Ramos (cell line): ENCODE results near the gene FOXL3.

Experiments used
- in situ Hi-C: fragments of 300-500 bp; cut with MboI; formaldehyde crosslinking; loops from one replicate; pipeline ENCODE4 v1.14.3; 2022; ENCODE audit warnings: low sequenced_read_pairs; ENCODE audit not compliant: unreplicated experiment

Gene FOXL3

GRCh38 chr7:300048-300447 is 10.1 kb downstream of the FOXL3 start:
- in situ Hi-C loops: no loop called here

GRCh38 chr7:300546-301290 is 10.7 kb downstream of the FOXL3 start:
- in situ Hi-C loops: no loop called here

- in situ Hi-C loops: no loop called here
Observed at GRCh38 chr7:301291-302053, 11.5 kb downstream of the FOXL3 start.

DNA sequence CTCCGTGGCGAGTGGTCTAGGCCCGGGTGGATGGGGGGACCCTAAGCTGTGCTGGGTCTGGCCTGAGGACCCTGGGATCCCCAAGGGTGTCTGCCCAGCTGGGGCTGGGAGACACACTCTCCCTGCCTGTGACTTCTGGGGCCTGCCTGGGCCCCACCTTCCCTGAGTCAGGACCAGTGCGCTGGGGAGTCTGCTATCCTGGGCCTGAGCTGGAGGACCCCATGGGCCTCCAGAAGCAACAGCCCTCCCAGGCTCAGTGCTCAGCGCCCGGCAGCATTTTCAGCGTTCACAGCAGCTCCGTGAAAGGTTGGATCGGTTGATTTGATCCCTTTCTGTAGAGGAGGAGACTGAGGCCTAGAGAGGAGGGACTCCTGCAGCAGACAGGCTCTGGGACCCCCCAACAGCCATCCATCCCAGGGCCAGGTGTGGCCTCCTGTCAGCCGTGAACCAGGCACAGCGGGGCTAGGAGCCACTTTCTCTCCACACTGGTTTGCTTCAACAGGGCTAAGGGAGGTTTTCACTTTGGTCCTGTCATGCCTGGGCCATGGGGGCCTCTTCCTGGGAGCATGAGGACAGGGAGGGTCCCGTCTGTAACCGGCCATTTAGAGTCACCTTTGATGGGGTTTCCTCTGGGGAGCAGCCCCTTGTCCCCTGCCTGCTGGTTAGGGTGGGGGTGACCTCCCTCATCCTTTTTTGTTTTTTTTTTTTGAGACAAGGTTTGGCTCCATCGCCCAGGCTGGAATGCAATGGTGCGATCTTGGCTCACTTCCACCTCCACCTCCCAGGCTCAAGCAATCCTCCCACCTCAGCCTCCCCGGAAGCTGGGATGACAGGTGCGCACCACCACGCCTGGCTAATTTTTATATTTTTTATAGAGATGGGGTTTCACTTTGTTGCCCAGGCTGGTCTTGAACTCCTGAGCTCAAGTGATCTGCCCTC is 12.4 kb downstream of the FOXL3 start:
- in situ Hi-C loops: no loop called here

DNA sequence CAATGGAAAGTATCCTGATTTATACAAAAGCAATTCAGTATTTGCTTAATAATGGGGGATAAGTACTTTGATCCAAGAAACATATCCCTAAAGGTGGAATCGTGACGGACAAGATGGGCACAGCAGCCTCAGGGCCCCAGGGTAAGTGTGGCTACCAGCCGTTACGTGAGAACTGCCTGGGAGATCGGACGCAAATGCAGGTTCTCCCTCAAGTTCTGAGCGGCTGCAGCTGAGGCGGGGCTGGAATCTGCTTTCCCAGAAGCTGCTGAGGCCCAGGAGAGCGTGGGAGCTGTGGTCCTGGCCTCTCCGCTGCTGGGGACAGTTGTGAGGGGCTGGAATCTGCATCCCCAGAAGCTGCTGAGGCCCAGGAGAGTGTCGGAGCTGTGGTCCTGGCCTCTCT is 13.5 kb downstream of the FOXL3 start:
- in situ Hi-C loops: no loop called here

DNA sequence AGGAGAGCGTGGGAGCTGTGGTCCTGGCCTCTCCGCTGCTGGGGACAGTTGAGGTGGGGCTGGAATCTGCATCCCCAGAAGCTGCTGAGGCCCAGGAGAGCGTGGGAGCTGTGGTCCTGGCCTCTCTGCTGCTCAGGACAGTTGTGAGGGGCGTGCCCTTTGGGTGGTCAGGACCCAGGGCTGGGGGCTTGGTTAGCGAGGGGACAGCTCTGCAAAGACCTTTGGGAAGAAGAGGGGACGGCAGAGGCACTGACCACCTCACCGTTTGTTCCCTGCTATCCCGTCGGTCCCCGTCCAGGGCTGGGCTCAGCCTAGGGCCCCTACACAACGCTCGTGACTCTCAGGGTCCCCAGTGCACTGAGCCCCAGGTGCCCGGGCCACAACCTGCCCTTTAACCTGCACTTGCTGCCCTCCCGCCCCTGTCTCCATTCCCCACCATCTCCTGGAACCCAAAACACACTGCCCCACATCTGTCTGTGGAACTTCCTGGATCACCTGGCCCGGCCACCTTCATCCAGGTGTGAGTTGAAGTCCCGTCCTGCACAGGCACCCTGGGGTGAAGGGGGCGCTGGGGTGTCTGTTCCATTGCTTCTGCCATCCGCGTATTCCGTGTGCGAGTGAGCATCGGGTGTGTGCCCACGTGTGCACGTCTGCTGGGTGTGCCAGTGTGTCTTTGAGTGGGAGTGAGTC is 14.1 kb downstream of the FOXL3 start:
- in situ Hi-C loops: no loop called here

- in situ Hi-C loops: no loop called here
Observed at GRCh38 chr7:304574-305409, 14.8 kb downstream of the FOXL3 start.

DNA sequence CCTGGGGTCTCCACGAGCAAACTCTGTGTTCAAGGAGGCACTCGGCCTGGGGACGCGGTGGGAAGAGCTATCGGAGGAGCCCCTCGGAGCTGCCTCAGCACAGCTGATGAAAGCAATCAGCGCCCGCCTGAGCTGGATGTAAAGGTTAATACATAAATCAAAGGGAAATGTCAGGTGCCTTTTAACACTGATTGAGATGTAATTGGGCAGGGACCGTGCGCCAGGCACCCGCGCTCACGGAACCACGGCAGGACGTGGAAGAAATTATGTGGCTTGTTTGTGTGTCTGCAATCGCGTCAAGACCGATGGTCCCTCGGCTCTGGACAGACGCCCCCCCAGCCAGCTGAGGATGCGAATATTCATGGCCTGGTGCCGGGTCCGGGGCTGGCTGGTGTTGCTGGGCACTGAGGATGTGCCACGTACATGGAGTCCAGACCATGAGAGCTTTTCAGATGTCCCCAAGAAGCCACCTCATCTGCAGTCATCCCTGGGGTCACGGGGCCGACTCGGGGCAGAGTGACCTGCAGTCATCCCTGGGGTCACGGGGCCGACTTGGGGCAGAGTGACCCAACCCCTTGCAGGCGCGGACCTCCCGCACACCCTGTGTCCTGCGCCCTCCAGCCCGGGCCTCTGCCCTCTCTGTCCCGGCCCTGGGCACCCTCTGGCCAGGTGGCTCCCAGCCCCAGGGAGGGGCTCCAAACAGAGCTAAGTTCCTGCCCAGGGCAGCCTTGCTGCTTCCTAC is 15.6 kb downstream of the FOXL3 start:
- in situ Hi-C loops: no loop called here

DNA sequence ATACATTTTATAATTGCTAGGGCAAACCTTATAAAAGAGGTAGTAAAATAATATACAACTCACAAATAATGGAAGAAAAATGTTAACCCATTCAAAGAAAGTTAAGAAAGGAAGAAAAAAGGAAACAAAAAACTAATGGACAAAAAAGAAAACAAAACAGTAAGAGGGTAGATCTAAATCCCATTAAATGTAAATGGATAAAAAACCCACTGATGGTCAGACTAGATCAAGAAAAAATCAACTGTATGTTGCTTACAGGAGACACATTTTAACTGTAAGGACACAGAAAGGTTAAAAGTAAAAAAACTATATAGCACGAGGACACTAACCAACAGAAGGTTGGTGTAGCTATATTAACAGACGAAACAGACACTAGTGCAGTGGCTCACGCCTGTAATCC is 18.0 kb downstream of the FOXL3 start:
- in situ Hi-C loops: no loop called here

DNA sequence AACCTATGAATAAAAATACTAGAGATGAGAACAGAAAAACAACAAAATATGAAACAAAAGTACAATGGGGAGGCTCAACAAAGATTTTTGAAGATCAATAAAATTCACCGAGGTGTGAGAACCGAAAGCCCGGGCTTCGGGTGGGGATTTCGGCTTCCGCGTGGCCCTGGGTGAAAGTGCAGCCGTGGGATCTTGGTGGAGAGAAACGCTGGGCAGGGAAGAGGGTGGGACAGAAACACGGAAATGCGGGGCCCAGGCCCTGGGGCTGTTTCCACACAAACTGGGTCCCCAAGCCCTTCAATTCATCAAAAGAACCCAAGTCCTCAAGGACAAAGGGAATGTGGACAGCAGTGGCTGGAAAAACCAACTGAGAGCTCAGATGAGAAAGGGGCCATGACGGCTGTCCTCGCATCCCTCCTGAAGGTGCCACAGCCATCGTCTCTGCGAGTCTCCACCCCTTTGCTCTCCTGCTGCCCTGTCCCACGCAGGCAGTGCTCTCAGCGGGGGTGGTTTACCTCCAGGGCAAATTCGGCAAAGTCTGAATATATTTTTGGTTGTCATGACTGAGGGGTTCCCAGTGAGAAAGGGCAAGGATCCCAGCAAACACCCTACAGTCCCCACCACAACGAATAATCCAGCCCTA is 19.7 kb downstream of the FOXL3 start:
- in situ Hi-C loops: loop anchor here (10.0 kb wide), 1 partner anchor 465 kb away; no protein-coding TSS in a partner anchor

GRCh38 chr7:311131-311680 is 21.2 kb downstream of the FOXL3 start:
- in situ Hi-C loops: loop anchor here (10.0 kb wide), 1 partner anchor 464 kb away; no protein-coding TSS in a partner anchor

DNA sequence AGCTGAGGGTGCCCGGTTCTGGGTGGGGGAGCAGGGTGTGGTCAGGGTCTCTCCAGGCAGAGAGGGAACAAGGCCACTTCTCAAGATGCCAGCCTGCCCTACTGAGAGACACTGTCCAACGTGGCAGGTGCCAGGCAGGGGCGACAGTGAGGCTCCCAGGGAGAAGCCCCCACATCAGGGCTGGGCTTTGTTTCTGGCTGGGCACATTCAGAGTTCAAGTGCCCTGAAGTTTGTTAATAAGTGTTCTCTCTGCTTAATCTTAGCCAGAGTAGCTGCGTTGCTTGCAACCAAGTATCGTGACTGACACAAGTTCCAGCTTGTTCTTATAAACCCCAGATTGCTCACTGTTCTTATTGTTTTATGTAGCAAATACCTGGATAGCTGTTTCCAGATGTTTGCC is 21.8 kb downstream of the FOXL3 start:
- in situ Hi-C loops: loop anchor here (10.0 kb wide), 1 partner anchor 463 kb away; no protein-coding TSS in a partner anchor

GRCh38 chr7:312424-312823 is 22.5 kb downstream of the FOXL3 start:
- in situ Hi-C loops: loop anchor here (10.0 kb wide), 1 partner anchor 462 kb away; no protein-coding TSS in a partner anchor

- in situ Hi-C loops: loop anchor here (10.0 kb wide), 1 partner anchor 460 kb away; no protein-coding TSS in a partner anchor
Observed at GRCh38 chr7:314853-315252, 24.9 kb downstream of the FOXL3 start.

DNA sequence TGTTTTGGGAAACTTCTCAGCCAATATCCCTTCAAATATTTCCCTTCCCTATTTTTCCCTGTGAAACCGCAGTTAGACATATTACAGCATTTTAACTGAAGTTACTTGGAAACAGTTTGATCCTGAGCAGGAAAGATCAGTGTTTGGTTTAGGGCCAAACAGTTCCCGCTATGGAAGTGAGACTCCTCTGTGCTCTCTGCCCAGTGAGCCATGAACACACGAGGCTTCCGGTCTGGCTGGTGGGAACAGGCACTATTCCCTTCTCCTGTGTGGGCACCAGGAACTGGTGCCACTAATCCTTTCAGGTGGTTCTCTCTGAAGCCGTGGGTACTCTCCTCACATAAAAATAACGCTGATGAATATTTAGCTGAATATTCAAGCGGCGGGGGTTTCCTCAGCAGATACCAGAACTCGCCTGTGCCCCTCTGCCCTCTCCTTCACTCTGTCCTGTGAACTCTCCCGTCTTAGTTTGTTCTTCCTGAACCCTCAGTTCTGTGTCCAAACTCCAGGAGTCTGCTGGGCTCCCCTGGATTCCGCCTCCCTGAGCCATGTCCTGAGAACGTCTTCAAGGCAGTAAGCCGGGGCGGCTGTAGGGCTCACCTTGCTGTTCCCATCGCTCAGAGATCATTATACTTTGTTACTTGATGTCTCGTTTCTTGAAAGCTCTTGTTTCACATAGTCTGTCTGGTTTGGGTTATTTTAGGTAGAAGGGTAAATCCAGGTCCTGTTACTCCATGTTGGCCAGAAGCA is 25.7 kb downstream of the FOXL3 start:
- in situ Hi-C loops: loop anchor here (10.0 kb wide), 1 partner anchor 459 kb away; no protein-coding TSS in a partner anchor

DNA sequence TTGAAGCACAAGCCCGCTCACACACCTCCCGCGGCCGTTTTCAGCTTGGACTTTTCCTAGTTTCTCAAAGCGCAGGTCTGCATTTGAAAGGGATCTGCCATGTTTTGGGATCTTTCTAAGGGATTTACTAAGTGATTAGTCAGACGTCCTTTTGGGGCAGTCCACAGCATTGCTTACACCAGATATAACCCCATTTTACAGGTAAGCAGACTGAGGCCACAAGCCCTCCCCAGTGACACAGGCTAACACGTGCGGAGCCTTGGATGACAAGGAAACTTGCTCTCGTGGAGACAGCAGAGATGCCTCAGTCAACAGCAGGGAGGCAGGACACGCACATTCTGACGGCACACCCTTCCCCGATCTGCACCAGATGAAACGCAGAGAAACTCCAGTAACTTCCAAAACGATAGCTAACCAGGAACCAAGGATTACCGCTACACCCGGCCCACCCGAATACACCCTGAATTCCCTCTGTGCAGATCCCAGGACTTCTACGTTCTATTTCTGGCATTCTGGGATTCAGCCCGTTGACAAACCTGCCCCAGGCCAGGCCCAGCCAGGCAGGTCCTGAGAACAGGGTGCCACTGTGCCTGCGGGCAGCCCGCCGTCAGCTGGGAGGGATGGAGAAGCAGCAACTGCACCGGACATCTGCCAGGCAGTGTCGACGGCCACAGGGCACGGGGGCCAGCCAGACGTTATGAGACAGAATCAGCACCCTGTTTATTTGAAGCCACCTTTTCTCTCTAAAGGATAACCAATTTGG is 27.9 kb downstream of the FOXL3 start:
- in situ Hi-C loops: loop anchor here (10.0 kb wide), 1 partner anchor 457 kb away; no protein-coding TSS in a partner anchor
